ENCODE measurements around the gene KAT6B. TPM values are rescaled to one million over a fixed set of nuclear protein-coding genes. Genes with fewer than 3 reads are reported as not detected.

The KAT6B gene
- total RNA-seq, 1 donor from 2014 or later: 59.2 TPM

DNA sequence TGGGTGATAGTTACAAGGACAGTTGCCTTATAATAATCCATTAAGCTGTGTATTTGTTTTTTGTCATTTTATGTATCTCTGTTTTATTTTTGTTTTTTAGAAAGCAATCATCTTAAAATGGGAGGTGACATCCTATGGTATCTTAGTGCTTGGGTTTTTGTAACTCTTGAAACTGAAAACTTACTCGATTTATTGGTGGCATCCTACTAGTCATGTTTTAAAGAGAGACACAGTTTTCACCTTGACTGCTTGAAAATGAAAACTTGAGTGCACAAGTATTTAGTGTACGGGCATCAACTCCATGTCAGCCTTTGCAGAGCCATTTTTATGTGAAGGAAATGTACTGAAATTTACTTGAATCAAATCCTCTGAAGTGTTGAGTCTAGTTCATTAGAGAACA, 181.2 kb downstream of the KAT6B start:
- no peak for TF ChIP-seq POLR2AphosphoS5 (IDR thresholded peaks at IDR 0.05; ENCODE audit: insufficient read depth in 1 of 2, low read depth in 1 of 2)
- TF ChIP-seq, protein P1, sequence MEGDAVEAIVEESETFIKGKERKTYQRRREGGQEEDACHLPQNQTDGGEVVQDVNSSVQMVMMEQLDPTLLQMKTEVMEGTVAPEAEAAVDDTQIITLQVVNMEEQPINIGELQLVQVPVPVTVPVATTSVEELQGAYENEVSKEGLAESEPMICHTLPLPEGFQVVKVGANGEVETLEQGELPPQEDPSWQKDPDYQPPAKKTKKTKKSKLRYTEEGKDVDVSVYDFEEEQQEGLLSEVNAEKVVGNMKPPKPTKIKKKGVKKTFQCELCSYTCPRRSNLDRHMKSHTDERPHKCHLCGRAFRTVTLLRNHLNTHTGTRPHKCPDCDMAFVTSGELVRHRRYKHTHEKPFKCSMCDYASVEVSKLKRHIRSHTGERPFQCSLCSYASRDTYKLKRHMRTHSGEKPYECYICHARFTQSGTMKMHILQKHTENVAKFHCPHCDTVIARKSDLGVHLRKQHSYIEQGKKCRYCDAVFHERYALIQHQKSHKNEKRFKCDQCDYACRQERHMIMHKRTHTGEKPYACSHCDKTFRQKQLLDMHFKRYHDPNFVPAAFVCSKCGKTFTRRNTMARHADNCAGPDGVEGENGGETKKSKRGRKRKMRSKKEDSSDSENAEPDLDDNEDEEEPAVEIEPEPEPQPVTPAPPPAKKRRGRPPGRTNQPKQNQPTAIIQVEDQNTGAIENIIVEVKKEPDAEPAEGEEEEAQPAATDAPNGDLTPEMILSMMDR (IDR thresholded peaks at IDR 0.05): no peak
- no peak for TF ChIP-seq POLR2A (IDR thresholded peaks at IDR 0.05)

DNA sequence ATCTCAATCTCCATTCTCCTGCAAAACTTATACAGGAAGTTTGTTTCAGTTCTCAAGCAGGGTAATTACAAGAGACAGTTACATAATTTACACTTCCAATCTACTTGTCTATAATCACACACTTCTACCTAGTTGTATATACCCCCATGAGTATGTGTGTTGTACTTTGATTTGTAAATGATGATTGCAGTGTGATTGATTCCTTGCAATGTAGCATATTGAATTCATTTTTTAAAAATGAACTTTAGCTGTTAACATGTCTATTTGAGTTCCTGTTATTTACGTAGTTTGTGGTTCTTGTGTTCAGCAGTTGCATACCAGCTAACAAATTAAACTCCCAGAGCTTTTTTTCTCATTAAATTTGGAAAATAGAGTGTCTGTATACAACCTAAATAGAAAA, 182.6 kb downstream of the KAT6B start:
- TF ChIP-seq, protein P1 (IDR thresholded peaks at IDR 0.05): no peak
- TF ChIP-seq POLR2AphosphoS5 (IDR thresholded peaks at IDR 0.05; ENCODE audit: insufficient read depth in 1 of 2, low read depth in 1 of 2) (no peak), POLR2A (IDR thresholded peaks at IDR 0.05) (no peak)
- intact Hi-C loops (cut with DNase I): no loop called here
- Histone ChIP-seq H3K4me1 (peaks cover 13% of the 10 kb centered on the region), H3K27ac (no peak overlapping the region), H3K27me3 (no peaks in the 10 kb centered on the region), H3K36me3 (no peaks in the 10 kb centered on the region), H3K4me3 (no peak overlapping the region), H3K9me3 (no peaks in the 10 kb centered on the region)
- no peak for DNase-seq (ENCODE audit: extremely low spot score in 2 of 2)

More for the DNA sequence above, 181.2 kb downstream of the KAT6B start:
- H3K4me1 ChIP-seq: peaks cover under 1% of the 10 kb centered on the region
- intact Hi-C loops (cut with DNase I): no loop called here
- H3K9me3 ChIP-seq: no peaks in the 10 kb centered on the region
- no peaks in the 10 kb centered on the region for H3K36me3 ChIP-seq
- H3K27me3 ChIP-seq: no peaks in the 10 kb centered on the region
- no peak for DNase-seq (ENCODE audit: extremely low spot score in 2 of 2)
- H3K4me3 ChIP-seq: no peak overlapping the region
- no peak overlapping the region for H3K27ac ChIP-seq

DNA sequence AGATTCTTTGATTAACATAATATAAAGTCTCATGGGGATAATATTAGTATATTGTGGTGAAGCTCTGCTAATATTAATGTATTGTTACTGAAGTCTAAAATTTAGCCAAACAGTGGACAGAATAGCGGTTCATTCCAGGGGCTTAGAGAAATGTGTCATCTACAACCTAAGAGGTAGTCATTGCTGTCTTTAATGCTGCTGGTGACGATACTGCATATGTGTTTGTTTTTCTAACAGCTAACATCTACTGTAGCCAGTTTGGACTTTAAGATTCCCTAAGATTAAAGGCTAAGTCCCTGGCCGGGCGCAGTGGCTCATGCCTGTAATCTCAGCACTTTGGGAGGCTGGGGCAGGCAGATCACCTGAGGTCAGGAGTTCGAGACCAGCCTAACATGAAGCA, 183.0 kb downstream of the KAT6B start:
- Histone ChIP-seq H3K36me3 (no peaks in the 10 kb centered on the region), H3K4me3 (no peak overlapping the region), H3K9me3 (no peaks in the 10 kb centered on the region), H3K27ac (no peak overlapping the region), H3K27me3 (no peaks in the 10 kb centered on the region), H3K4me1 (peaks cover 18% of the 10 kb centered on the region)
- no peak for DNase-seq (ENCODE audit: extremely low spot score in 2 of 2)
- intact Hi-C loops (cut with DNase I): no loop called here
- no peak for TF ChIP-seq POLR2A (IDR thresholded peaks at IDR 0.05)
- TF ChIP-seq, protein P1 (IDR thresholded peaks at IDR 0.05): no peak
- no peak for TF ChIP-seq POLR2AphosphoS5 (IDR thresholded peaks at IDR 0.05; ENCODE audit: insufficient read depth in 1 of 2, low read depth in 1 of 2)

DNA sequence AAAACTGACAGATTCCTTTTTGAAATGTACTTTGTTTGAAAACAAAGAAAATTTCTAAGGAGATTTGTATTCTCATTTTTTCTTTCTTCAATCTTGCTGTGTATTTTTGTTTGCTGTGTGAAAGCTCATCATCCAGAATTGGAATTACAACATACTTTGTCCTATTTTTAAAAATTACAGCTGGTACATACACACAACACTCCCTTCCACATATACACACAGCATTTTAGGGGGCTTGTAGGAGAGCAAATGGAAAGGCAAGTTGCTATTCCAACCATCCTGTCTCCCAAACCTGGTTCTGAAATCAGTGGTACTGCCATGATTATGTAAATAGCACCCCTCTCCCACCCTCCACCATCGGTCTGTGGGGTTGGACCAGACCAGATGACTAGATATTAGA, 184.0 kb downstream of the KAT6B start:
- no peak overlapping the region for H3K4me3 ChIP-seq
- H3K27ac ChIP-seq: no peak overlapping the region
- no peaks in the 10 kb centered on the region for H3K36me3 ChIP-seq
- H3K4me1 ChIP-seq: peaks cover 18% of the 10 kb centered on the region
- H3K27me3 ChIP-seq: no peaks in the 10 kb centered on the region
- DNase-seq (ENCODE audit: extremely low spot score in 2 of 2): no peak
- no peaks in the 10 kb centered on the region for H3K9me3 ChIP-seq
- TF ChIP-seq, protein P1 (IDR thresholded peaks at IDR 0.05): no peak
- TF ChIP-seq POLR2AphosphoS5 (IDR thresholded peaks at IDR 0.05; ENCODE audit: insufficient read depth in 1 of 2, low read depth in 1 of 2) (no peak), POLR2A (IDR thresholded peaks at IDR 0.05) (no peak)
- intact Hi-C loops (cut with DNase I): no loop called here

DNA sequence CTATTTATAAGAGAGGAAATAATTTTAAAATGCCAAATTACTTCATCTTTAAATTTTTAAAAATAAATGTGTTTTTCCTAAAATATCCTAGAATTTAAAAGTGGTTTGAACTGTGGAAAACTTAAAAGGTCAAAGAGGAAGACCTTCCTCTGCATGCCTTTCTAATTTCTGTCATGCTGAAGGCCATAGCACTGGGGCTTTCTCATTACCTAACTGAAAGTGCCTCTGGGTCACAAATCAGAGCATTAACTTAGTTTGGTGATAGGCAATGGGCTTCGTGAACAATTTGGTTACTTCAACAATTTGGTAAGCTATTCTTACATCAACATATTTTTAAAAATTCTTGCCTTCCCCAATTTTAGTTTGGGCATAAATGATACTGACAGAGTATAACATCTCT, 184.8 kb downstream of the KAT6B start:
- H3K4me1 ChIP-seq: peaks cover 18% of the 10 kb centered on the region
- TF ChIP-seq, protein P1 (IDR thresholded peaks at IDR 0.05): no peak
- TF ChIP-seq POLR2AphosphoS5 (IDR thresholded peaks at IDR 0.05; ENCODE audit: insufficient read depth in 1 of 2, low read depth in 1 of 2): no peak
- no peak for TF ChIP-seq POLR2A (IDR thresholded peaks at IDR 0.05)
- no peaks in the 10 kb centered on the region for H3K9me3 ChIP-seq
- intact Hi-C loops (cut with DNase I): no loop called here
- H3K36me3 ChIP-seq: no peaks in the 10 kb centered on the region
- no peaks in the 10 kb centered on the region for H3K27me3 ChIP-seq
- no peak overlapping the region for H3K4me3 ChIP-seq
- H3K27ac ChIP-seq: no peak overlapping the region
- no peak for DNase-seq (ENCODE audit: extremely low spot score in 2 of 2)

Measured in vagina (tissue), 2 donors.